PC-3 (cell line): Measurements from ENCODE around the gene CEP85.

Source experiments
- CTCF ChIP-seq: fragments of 300-600 bp; sonication (generic); conservative IDR thresholded peaks from 2 replicates; pipeline ENCODE4 v1.5.1; 2017; ENCODE audit warnings: antibody characterized with exemption, low read depth, mild to moderate bottlenecking, low read length
- EZH2phosphoT487 ChIP-seq: fragments of 300-600 bp; sonication (generic); IDR thresholded peaks from 2 replicates; pipeline ENCODE4 v1.6.1; 2018; ENCODE audit warnings: mild to moderate bottlenecking, antibody characterized with exemption, low read length, borderline replicate concordance

- TF ChIP-seq CTCF, result no peak
- no peak for TF ChIP-seq EZH2phosphoT487
Observed at GRCh38 chr1:26239936-26240335, 5.9 kb downstream of the CEP85 start.
